ENCODE results near the gene INTS1. TPM values are rescaled to one million over a fixed set of nuclear protein-coding genes. Genes with fewer than 3 reads are reported as not detected.

INTS1 gene
- total RNA-seq, 1 donor from 2014 or later, result 109 TPM

- no peaks in the 10 kb centered on the region for H3K9me3 Mint-ChIP-seq (ENCODE audit: unreplicated experiment)
- TF ChIP-seq CTCF (IDR thresholded peaks at IDR 0.05; ENCODE audit: unreplicated experiment), result no peak
- no peak for DNase-seq (ENCODE audit: low spot score)
- H3K36me3 Mint-ChIP-seq (ENCODE audit: low read depth, unreplicated experiment), result no peaks in the 10 kb centered on the region
- no peak overlapping the region for H3K4me3 Mint-ChIP-seq (ENCODE audit: unreplicated experiment)
- peak overlapping the region; percentile 46 for H3K27ac Mint-ChIP-seq (ENCODE audit: unreplicated experiment)
- peaks cover 12% of the 10 kb centered on the region for H3K27me3 Mint-ChIP-seq (ENCODE audit: unreplicated experiment)
- peaks cover 24% of the 10 kb centered on the region for H3K4me1 Mint-ChIP-seq (ENCODE audit: unreplicated experiment)
Measured at GRCh38 chr7:1461646-1462375, 42.4 kb downstream of the INTS1 start.

- H3K27me3 Mint-ChIP-seq (ENCODE audit: unreplicated experiment), result peaks cover 12% of the 10 kb centered on the region
- TF ChIP-seq CTCF (IDR thresholded peaks at IDR 0.05; ENCODE audit: unreplicated experiment), result no peak
- H3K4me3 Mint-ChIP-seq (ENCODE audit: unreplicated experiment), result no peak overlapping the region
- H3K27ac Mint-ChIP-seq (ENCODE audit: unreplicated experiment), result no peak overlapping the region
- no peaks in the 10 kb centered on the region for H3K36me3 Mint-ChIP-seq (ENCODE audit: low read depth, unreplicated experiment)
- peaks cover 28% of the 10 kb centered on the region for H3K4me1 Mint-ChIP-seq (ENCODE audit: unreplicated experiment)
- no peak for DNase-seq (ENCODE audit: low spot score)
- H3K9me3 Mint-ChIP-seq (ENCODE audit: unreplicated experiment), result no peaks in the 10 kb centered on the region
Measured at GRCh38 chr7:1460821-1461645, 43.2 kb downstream of the INTS1 start.

GRCh38 chr7:1459920-1460820 is 44.0 kb downstream of the INTS1 start:
- Mint-ChIP-seq H3K27me3 (ENCODE audit: unreplicated experiment) (peaks cover 14% of the 10 kb centered on the region), H3K27ac (ENCODE audit: unreplicated experiment) (no peak overlapping the region), H3K4me1 (ENCODE audit: unreplicated experiment) (peaks cover 32% of the 10 kb centered on the region), H3K36me3 (ENCODE audit: low read depth, unreplicated experiment) (no peaks in the 10 kb centered on the region), H3K4me3 (ENCODE audit: unreplicated experiment) (peak overlapping the region; percentile 31), H3K9me3 (ENCODE audit: unreplicated experiment) (no peaks in the 10 kb centered on the region)
- TF ChIP-seq CTCF (IDR thresholded peaks at IDR 0.05; ENCODE audit: unreplicated experiment), result no peak
- no peak for DNase-seq (ENCODE audit: low spot score)

GRCh38 chr7:1459512-1459892 is 44.7 kb downstream of the INTS1 start:
- no peak for TF ChIP-seq CTCF (IDR thresholded peaks at IDR 0.05; ENCODE audit: unreplicated experiment)
- no peak overlapping the region for H3K27ac Mint-ChIP-seq (ENCODE audit: unreplicated experiment)
- H3K36me3 Mint-ChIP-seq (ENCODE audit: low read depth, unreplicated experiment), result no peaks in the 10 kb centered on the region
- peaks cover 32% of the 10 kb centered on the region for H3K4me1 Mint-ChIP-seq (ENCODE audit: unreplicated experiment)
- DNase-seq (ENCODE audit: low spot score), result peak; percentile 100
- H3K4me3 Mint-ChIP-seq (ENCODE audit: unreplicated experiment), result no peak overlapping the region
- peaks cover 14% of the 10 kb centered on the region for H3K27me3 Mint-ChIP-seq (ENCODE audit: unreplicated experiment)
- H3K9me3 Mint-ChIP-seq (ENCODE audit: unreplicated experiment), result no peaks in the 10 kb centered on the region

Data from endothelial cell (in vitro differentiated cells).